Kidney epithelial cell (primary cell): ENCODE results near the gene OR56A5. TPM values are rescaled to one million over a fixed set of nuclear protein-coding genes. Genes with fewer than 3 reads are reported as not detected.

Source experiments
- DNase-seq: peaks from one replicate; pipeline ENCODE4 v3.0.0-alpha.2; 2010; ENCODE audit warnings: low read depth
- H3K27me3 ChIP-seq: 2 replicates; pipeline ENCODE4 v1.6.0; 2011; ENCODE audit warnings: low read length; ENCODE audit not compliant: control insufficient read depth, insufficient read depth
- H3K36me3 ChIP-seq: 2 replicates; pipeline ENCODE4 v1.5.1; 2011; ENCODE audit warnings: low read length; ENCODE audit not compliant: control insufficient read depth, insufficient read depth
- H3K4me3 ChIP-seq: 2 replicates; pipeline ENCODE4 v1.5.1; 2011; ENCODE audit warnings: low read depth, mild to moderate bottlenecking, control low read depth, low read length
- CTCF ChIP-seq: IDR thresholded peaks from 2 replicates; pipeline ENCODE4 v1.5.1; 2011; ENCODE audit warnings: mild to moderate bottlenecking, moderate library complexity, low read length, control low read depth, inconsistent platforms; ENCODE audit not compliant: insufficient read depth, poor library complexity, severe bottlenecking
- total RNA-seq: library from RNA; depleted of rRNA; stranded (reverse); fragments of >200 nt; gene quantifications from 2 replicates; pipeline ENCODE4 v1.2.3, GENCODE V29; 2015

OR56A5 gene
- total RNA-seq, 1 donor from 2014 or later: not detected

GRCh38 chr11:5931061-5931460 is 37.2 kb downstream of the OR56A5 start:
- Histone ChIP-seq H3K36me3 (no peaks in the 10 kb centered on the region), H3K4me3 (no peak overlapping the region), H3K27me3 (no peaks in the 10 kb centered on the region)
- TF ChIP-seq CTCF: no peak
- DNase-seq: no peak

GRCh38 chr11:5930614-5931013 is 37.7 kb downstream of the OR56A5 start:
- no peaks in the 10 kb centered on the region for H3K27me3 ChIP-seq
- no peak overlapping the region for H3K4me3 ChIP-seq
- TF ChIP-seq CTCF: no peak
- no peak for DNase-seq
- H3K36me3 ChIP-seq: no peaks in the 10 kb centered on the region

- Histone ChIP-seq H3K36me3 (no peaks in the 10 kb centered on the region), H3K27me3 (no peaks in the 10 kb centered on the region), H3K4me3 (no peak overlapping the region)
- TF ChIP-seq CTCF: no peak
- no peak for DNase-seq
Observed at GRCh38 chr11:5929571-5930368, 38.5 kb downstream of the OR56A5 start.

DNA sequence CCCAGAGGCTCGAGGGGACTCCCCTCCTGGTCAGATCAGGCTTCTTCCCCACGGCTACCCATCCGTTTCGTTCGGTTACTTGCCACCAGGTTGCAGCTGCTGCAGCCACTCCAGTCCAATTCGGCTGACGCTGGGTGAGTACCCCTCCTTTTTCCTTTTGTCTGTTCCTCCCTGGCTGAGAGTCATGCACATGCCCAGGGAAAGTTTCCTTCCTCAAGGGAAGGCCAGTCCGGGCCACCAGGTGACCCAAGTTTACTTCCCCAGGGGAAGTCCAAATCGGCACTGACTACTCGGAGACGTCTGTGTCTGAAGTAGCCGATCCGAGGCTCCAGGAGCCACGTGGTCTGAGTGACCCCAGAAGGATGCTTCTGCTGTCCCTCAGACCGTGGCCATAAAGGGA is 39.5 kb downstream of the OR56A5 start:
- H3K36me3 ChIP-seq: no peaks in the 10 kb centered on the region
- no peaks in the 10 kb centered on the region for H3K27me3 ChIP-seq
- no peak overlapping the region for H3K4me3 ChIP-seq
- no peak for DNase-seq
- TF ChIP-seq CTCF: no peak

- TF ChIP-seq CTCF: no peak
- no peak overlapping the region for H3K4me3 ChIP-seq
- DNase-seq: no peak
Observed at GRCh38 chr11:5928271-5928670, 40.0 kb downstream of the OR56A5 start.

DNA sequence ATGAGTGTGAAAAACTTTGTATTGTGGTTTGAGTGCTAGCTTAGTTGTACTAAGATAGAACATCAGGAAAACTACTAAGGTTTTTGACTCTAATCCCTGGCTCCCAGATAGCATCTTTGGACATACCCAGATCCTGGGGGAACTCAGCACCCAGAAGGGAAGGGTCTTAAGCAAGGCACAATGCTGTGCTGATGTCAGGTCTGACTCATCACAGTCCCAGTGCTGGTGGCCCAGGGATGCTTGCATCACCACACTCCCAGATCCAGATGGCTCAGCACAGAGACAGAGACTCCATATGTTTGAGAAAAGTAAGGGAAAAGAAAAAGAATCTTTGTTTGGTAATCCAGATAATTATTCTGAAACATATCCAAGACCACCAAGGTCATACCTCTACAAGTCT is 44.5 kb downstream of the OR56A5 start:
- DNase-seq: no peak
- no peaks in the 10 kb centered on the region for H3K36me3 ChIP-seq
- no peak overlapping the region for H3K4me3 ChIP-seq
- H3K27me3 ChIP-seq: no peaks in the 10 kb centered on the region
- no peak for TF ChIP-seq CTCF

More at GRCh38 chr11:5928271-5928670, 40.0 kb downstream of the OR56A5 start:
- H3K36me3 ChIP-seq: no peaks in the 10 kb centered on the region
- no peaks in the 10 kb centered on the region for H3K27me3 ChIP-seq
